Daoy (cell line): ENCODE data around the gene CD164L2. TPM values are rescaled to one million over a fixed set of nuclear protein-coding genes. Genes with fewer than 3 reads are reported as not detected.

Source experiments
- total RNA-seq: library from RNA; depleted of rRNA; stranded (reverse); fragments of >200 nt; shearing (Covaris generic); gene quantifications from 2 replicates; pipeline ENCODE4 v1.2.3, GENCODE V29; 2014; rRNA removed

The CD164L2 gene
- total RNA-seq, 1 experiment from 2014 or later: not detected

Other genes with a start within 250 kb of the CD164L2 start
- gene SLC9A1, start 228.2 kb downstream of the CD164L2 start, total RNA-seq: 5.4 and 6.1 TPM in 2 replicates
- 10.3 and 14.1 TPM in 2 replicates for gene WDTC1, start 148.7 kb downstream of the CD164L2 start, total RNA-seq
- gene TMEM222, start 61.2 kb downstream of the CD164L2 start, total RNA-seq: 54.9 and 65.0 TPM in 2 replicates
- gene SYTL1, start 41.3 kb downstream of the CD164L2 start, total RNA-seq: 1.2 and 2.1 TPM in 2 replicates
- gene MAP3K6, start 16.4 kb downstream of the CD164L2 start, total RNA-seq: 8.2 and 12.1 TPM in 2 replicates
- gene FCN3, start 8.5 kb downstream of the CD164L2 start, total RNA-seq: not detected in 2 replicates
- gene GPR3, start 9.3 kb upstream of the CD164L2 start, total RNA-seq: 0.80 and 2.0 TPM in 2 replicates
- gene WASF2, start 106.8 kb upstream of the CD164L2 start, total RNA-seq: 11.1 and 12.3 TPM in 2 replicates
- 3.8 and 4.7 TPM in 2 replicates for gene AHDC1, start 220.8 kb upstream of the CD164L2 start, total RNA-seq